CD4-positive, alpha-beta T cell (primary cell): ENCODE measurements around the gene CNPY3. TPM values are rescaled to one million over a fixed set of nuclear protein-coding genes. Genes with fewer than 3 reads are reported as not detected.
A peak's percentile ranks its signal among the peaks of the same experiment; 100 is the strongest.

ENCODE experiments used
- ATAC-seq: fragments of 200-7000 bp; cut with Tn5 transposase; one replicate; pipeline ENCODE4 v1.10.0; 2022; ENCODE audit warnings: mild to moderate bottlenecking; ENCODE audit not compliant: poor library complexity
- CTCF ChIA-PET: fragments of 350-600 bp; sonication (Branson Sonifier 250); formaldehyde crosslinking; loops from one replicate; lab custom pipeline; 2021; ENCODE audit warnings: antibody characterized with exemption, inconsistent platforms; lab: Charles Lee
- POLR2A ChIA-PET: fragments of 350-600 bp; sonication (Branson Sonifier 250); formaldehyde crosslinking; loops from one replicate; lab custom pipeline; 2021; ENCODE audit warnings: antibody characterized with exemption, inconsistent platforms; lab: Charles Lee
- DNase-seq, 14 experiments: peaks; one replicate each; pipeline ENCODE4 v3.0.0-alpha.2; 2013 to 2020; ENCODE audit warnings: mixed read lengths in 2 of 14
- H3K27ac ChIP-seq, 2 donors: one replicate each; pipeline versions ENCODE4 v1.5.1 to v1.7.0; 2013; ENCODE audit warnings: low read length in 2 of 2, low read depth in 1 of 2, mild to moderate bottlenecking in 1 of 2
- H3K27me3 ChIP-seq, 2 experiments: 1 replicate in 1 of 2; 2 replicates in 1 of 2; pipeline versions ENCODE4 v1.6.1 to v1.7.0; 2013; ENCODE audit warnings: low read length in 2 of 2, control low read depth in 1 of 2, mild to moderate bottlenecking in 1 of 2, moderate library complexity in 1 of 2; ENCODE audit not compliant: insufficient read depth in 2 of 2, control insufficient read depth in 1 of 2
- H3K36me3 ChIP-seq: one replicate; pipeline ENCODE4 v1.6.1; 2013; ENCODE audit warnings: low read length, control low read depth; ENCODE audit not compliant: insufficient read depth
- H3K4me1 ChIP-seq: one replicate; pipeline ENCODE4 v1.6.1; 2013; ENCODE audit warnings: low read length, control low read depth; ENCODE audit not compliant: insufficient read depth
- H3K4me3 ChIP-seq: one replicate; pipeline ENCODE4 v1.5.1; 2013; ENCODE audit warnings: mild to moderate bottlenecking, low read length, moderate library complexity
- H3K9me3 ChIP-seq, 2 experiments: 1 replicate in 1 of 2; 2 replicates in 1 of 2; pipeline versions ENCODE4 v1.6.1 to v1.7.0; 2013; ENCODE audit warnings: low read length in 2 of 2, mild to moderate bottlenecking in 2 of 2, control low read depth in 1 of 2, moderate library complexity in 1 of 2; ENCODE audit not compliant: control insufficient read depth in 1 of 2, insufficient read depth in 1 of 2
- H3K27ac Mint-ChIP-seq: one replicate; pipeline ENCODE4 v1.8.0; 2020; ENCODE audit warnings: mixed read lengths
- H3K27me3 Mint-ChIP-seq: one replicate; pipeline ENCODE4 v1.8.0; 2021; ENCODE audit warnings: mixed read lengths
- H3K36me3 Mint-ChIP-seq: one replicate; pipeline ENCODE4 v1.8.0; 2021; ENCODE audit warnings: low read depth, mixed read lengths
- H3K4me1 Mint-ChIP-seq: one replicate; pipeline ENCODE4 v1.8.0; 2021; ENCODE audit warnings: low read depth, mixed read lengths
- H3K4me3 Mint-ChIP-seq: one replicate; pipeline ENCODE4 v1.8.0; 2020; ENCODE audit warnings: mild to moderate bottlenecking, mixed read lengths
- H3K9me3 Mint-ChIP-seq: one replicate; pipeline ENCODE4 v1.8.0; 2020; ENCODE audit warnings: mixed read lengths
- CTCF ChIP-seq: fragments of 200-600 bp; IDR thresholded peaks from one replicate; pipeline ENCODE4 v1.8.0; 2022; ENCODE audit warnings: antibody characterized with exemption, mild to moderate bottlenecking
- intact Hi-C, 2 experiments: fragments of 100-400 bp; cut with DNase I in 1 of 2; cut with micrococcal nuclease in 1 of 2; formaldehyde crosslinking; loops; one replicate each; pipeline versions ENCODE4 v1.15.1 to v1.9.0; 2023 to 2025; cut with DNase I, micrococcal nuclease
- total RNA-seq, 174 experiments: library from RNA in 2 of 174; stranded (reverse) in 2 of 174; gene quantifications; one replicate each; pipeline ENCODE4 v1.2.3 and lab custom pipeline; 2021 to 2026

Gene CNPY3
- total RNA-seq, 2 experiments from 2014 or later, result 41.2 to 43.8 TPM

GRCh38 chr6:42984924-42985475 is 55.7 kb downstream of the CNPY3 start:
- H3K36me3 Mint-ChIP-seq, result peaks cover 27% of the 10 kb centered on the region
- ChIA-PET CTCF (no interaction called here), POLR2A (interaction anchor here (1.1 to 2.4 kb wide), 22 partner anchors 9 to 421 kb away, joined by 3 to 91 read pairs (median 6); partner anchors contain the start of genes BICRAL, CNPY3, CUL7 and KLC4)
- peaks cover 59% of the 10 kb centered on the region for H3K4me1 Mint-ChIP-seq
- H3K4me3 Mint-ChIP-seq, result peak overlapping the region; percentile 93
- DNase-seq (peak in 5 of 14 experiments; percentile 6 to 45 (median 35)), ATAC-seq (no peak)
- intact Hi-C loops, result loop anchor here (1.0 to 2.0 kb wide), 3 partner anchors 28 to 74 kb away; partner anchors contain the start of genes KLC4 (in 1 of the 2), KLHDC3 (in 1 of the 2), MEA1 (in 1 of the 2) and MRPL2 (in 1 of the 2)
- no peak for TF ChIP-seq CTCF
- H3K27me3 Mint-ChIP-seq, result no peaks in the 10 kb centered on the region
- peaks cover 48% of the 10 kb centered on the region for H3K4me1 ChIP-seq
- H3K9me3 Mint-ChIP-seq, result no peaks in the 10 kb centered on the region
- H3K4me3 ChIP-seq, result peak overlapping the region; percentile 81
- peak overlapping the region; percentile 81 for H3K27ac Mint-ChIP-seq
- H3K36me3 ChIP-seq, result peaks cover 25% of the 10 kb centered on the region
- H3K9me3 ChIP-seq, result no peaks in the 10 kb centered on the region
- peak overlapping the region in 1 of 2 donors; percentile 71 for H3K27ac ChIP-seq
- no peaks in the 10 kb centered on the region for H3K27me3 ChIP-seq

GRCh38 chr6:42987533-42988451 is 58.5 kb downstream of the CNPY3 start:
- intact Hi-C loops, result no loop called here
- Histone ChIP-seq H3K27ac (no peak overlapping the region), H3K4me1 (peaks cover 42% of the 10 kb centered on the region), H3K27me3 (no peaks in the 10 kb centered on the region), H3K4me3 (no peak overlapping the region), H3K36me3 (peaks cover 40% of the 10 kb centered on the region), H3K9me3 (no peaks in the 10 kb centered on the region)
- Mint-ChIP-seq H3K27me3 (no peaks in the 10 kb centered on the region), H3K36me3 (peaks cover 43% of the 10 kb centered on the region), H3K27ac (peak overlapping the region; percentile 44), H3K9me3 (no peaks in the 10 kb centered on the region), H3K4me3 (peak overlapping the region; percentile 51), H3K4me1 (peaks cover 50% of the 10 kb centered on the region)
- DNase-seq (no peak), ATAC-seq (no peak)
- no peak for TF ChIP-seq CTCF
- CTCF ChIA-PET, result interaction anchor here (0.6 kb wide), 3 partner anchors 9 to 938 kb away, joined by 3 to 4 read pairs (median 3); partner anchors contain the start of gene PEX6
- POLR2A ChIA-PET, result interaction anchor here (1.6 kb wide), 2 partner anchors 9 to 58 kb away, joined by 4 to 6 read pairs; partner anchors contain the start of genes CNPY3 and PEX6

- H3K27ac ChIP-seq, result no peak overlapping the region
- POLR2A ChIA-PET, result interaction anchor here (0.9 to 1.6 kb wide), 3 partner anchors 9 to 59 kb away, joined by 3 to 6 read pairs (median 4); partner anchors contain the start of genes CNPY3, KLHDC3, MEA1 and PEX6
- CTCF ChIA-PET, result interaction anchor here (0.6 kb wide), 1 partner anchor 10 kb away, joined by 3 read pairs; the partner anchor contains the start of gene PEX6
- H3K27me3 ChIP-seq, result no peaks in the 10 kb centered on the region
- Mint-ChIP-seq H3K9me3 (no peaks in the 10 kb centered on the region), H3K4me1 (peaks cover 51% of the 10 kb centered on the region), H3K36me3 (peaks cover 47% of the 10 kb centered on the region), H3K27ac (peak overlapping the region; percentile 6), H3K4me3 (peak overlapping the region; percentile 51), H3K27me3 (no peaks in the 10 kb centered on the region)
- peaks cover 37% of the 10 kb centered on the region for H3K4me1 ChIP-seq
- intact Hi-C loops, result no loop called here
- H3K36me3 ChIP-seq, result peaks cover 42% of the 10 kb centered on the region
- H3K4me3 ChIP-seq, result no peak overlapping the region
- no peak for ATAC-seq
- H3K9me3 ChIP-seq, result no peaks in the 10 kb centered on the region
- DNase-seq, result no peak
- TF ChIP-seq CTCF, result no peak
Observed at GRCh38 chr6:42988486-42989020, 59.3 kb downstream of the CNPY3 start.
